HEK293T (cell line): ENCODE measurements around the gene NDUFAF8.

Source experiments
- ARNT ChIP-seq: fragments of 450-650 bp; IDR thresholded peaks from 2 replicates; pipeline ENCODE4 v1.6.1; 2017; ENCODE audit warnings: mild to moderate bottlenecking
- BHLHE40 ChIP-seq: fragments of 450-650 bp; IDR thresholded peaks from 2 replicates; pipeline ENCODE4 v1.6.1; 2016; ENCODE audit warnings: mild to moderate bottlenecking, moderate library complexity, borderline replicate concordance
- HDGF ChIP-seq: fragments of 450-650 bp; IDR thresholded peaks from 2 replicates; pipeline ENCODE4 v1.6.1; 2017; ENCODE audit warnings: antibody characterized with exemption, borderline replicate concordance
- L3MBTL2 ChIP-seq: fragments of 450-650 bp; conservative IDR thresholded peaks from 2 replicates; pipeline ENCODE4 v1.6.1; 2016; ENCODE audit warnings: mild to moderate bottlenecking
- NFRKB ChIP-seq: fragments of 450-650 bp; IDR thresholded peaks from 2 replicates; pipeline ENCODE4 v1.6.1; 2016; ENCODE audit warnings: mild to moderate bottlenecking, moderate library complexity
- SP1 ChIP-seq: fragments of 450-650 bp; IDR thresholded peaks from 2 replicates; pipeline ENCODE4 v1.6.1; 2017
- SUZ12 ChIP-seq: fragments of 450-650 bp; IDR thresholded peaks from 2 replicates; pipeline ENCODE4 v1.6.1; 2016; ENCODE audit warnings: mild to moderate bottlenecking
- TARDBP ChIP-seq: fragments of 450-650 bp; IDR thresholded peaks from 2 replicates; pipeline ENCODE4 v1.6.1; 2016

GRCh38 chr17:81267390-81268067 lies 28.4 kb downstream of the NDUFAF8 start:
- TF ChIP-seq HDGF (no peak), SP1 (no peak), SUZ12 (no peak), TARDBP (no peak), NFRKB (no peak), ARNT (no peak), L3MBTL2 (no peak), BHLHE40 (no peak)
